Osteocyte (in vitro differentiated cells): ENCODE measurements around the gene MROH7. TPM values are rescaled to one million over a fixed set of nuclear protein-coding genes. Genes with fewer than 3 reads are reported as not detected.

ENCODE experiments used
- DNase-seq: peaks from one replicate; pipeline ENCODE4 v3.0.0; 2021; ENCODE audit warnings: mixed read lengths; ENCODE audit not compliant: unreplicated experiment; ENCODE audit errors: extremely low spot score
- H3K27ac Mint-ChIP-seq: one replicate; pipeline ENCODE4 v1.8.0; 2021; ENCODE audit warnings: mild to moderate bottlenecking, mixed read lengths; ENCODE audit not compliant: unreplicated experiment
- H3K27me3 Mint-ChIP-seq: one replicate; pipeline ENCODE4 v1.8.0; 2021; ENCODE audit warnings: mixed read lengths; ENCODE audit not compliant: unreplicated experiment
- H3K36me3 Mint-ChIP-seq: one replicate; pipeline ENCODE4 v1.8.0; 2021; ENCODE audit warnings: mixed read lengths; ENCODE audit not compliant: unreplicated experiment
- H3K4me1 Mint-ChIP-seq: one replicate; pipeline ENCODE4 v1.8.0; 2021; ENCODE audit warnings: mixed read lengths; ENCODE audit not compliant: unreplicated experiment
- H3K4me3 Mint-ChIP-seq: one replicate; pipeline ENCODE4 v1.8.0; 2021; ENCODE audit warnings: mild to moderate bottlenecking, moderate library complexity, mixed read lengths; ENCODE audit not compliant: unreplicated experiment
- H3K9me3 Mint-ChIP-seq: one replicate; pipeline ENCODE4 v1.8.0; 2021; ENCODE audit warnings: mixed read lengths; ENCODE audit not compliant: unreplicated experiment
- CTCF ChIP-seq: fragments of 200-600 bp; sonication (generic); IDR thresholded peaks from 2 replicates; pipeline ENCODE4 v1.5.0; 2021; ENCODE audit warnings: antibody characterized with exemption, mild to moderate bottlenecking, moderate library complexity
- total RNA-seq: library from RNA; stranded (reverse); gene quantifications from 2 replicates; pipeline ENCODE4 v1.2.1, GENCODE V29; 2021

Gene MROH7
- total RNA-seq, 1 donor from 2014 or later, result 0.11 TPM

- Mint-ChIP-seq H3K4me1 (no peaks in the 10 kb centered on the region), H3K36me3 (peaks cover 2% of the 10 kb centered on the region), H3K27me3 (peaks cover 24% of the 10 kb centered on the region), H3K4me3 (no peak overlapping the region), H3K9me3 (no peaks in the 10 kb centered on the region), H3K27ac (no peak overlapping the region)
- no peak for DNase-seq
- no peak for TF ChIP-seq CTCF
Observed at GRCh38 chr1:54640361-54640760, 1.2 kb upstream of the MROH7 start.

- TF ChIP-seq CTCF, result no peak
- Mint-ChIP-seq H3K36me3 (peaks cover 2% of the 10 kb centered on the region), H3K27ac (no peak overlapping the region), H3K4me3 (no peak overlapping the region), H3K4me1 (no peaks in the 10 kb centered on the region), H3K9me3 (no peaks in the 10 kb centered on the region), H3K27me3 (peaks cover 20% of the 10 kb centered on the region)
- DNase-seq, result no peak
Observed at GRCh38 chr1:54643736-54644135, 2.1 kb downstream of the MROH7 start.

GRCh38 chr1:54645806-54646676 is 4.5 kb downstream of the MROH7 start:
- no peak overlapping the region for H3K27ac Mint-ChIP-seq
- no peak for DNase-seq
- H3K36me3 Mint-ChIP-seq, result peaks cover 2% of the 10 kb centered on the region
- no peaks in the 10 kb centered on the region for H3K4me1 Mint-ChIP-seq
- H3K27me3 Mint-ChIP-seq, result peaks cover 31% of the 10 kb centered on the region
- no peak for TF ChIP-seq CTCF
- no peaks in the 10 kb centered on the region for H3K9me3 Mint-ChIP-seq
- no peak overlapping the region for H3K4me3 Mint-ChIP-seq

- no peak for TF ChIP-seq CTCF
- Mint-ChIP-seq H3K4me1 (no peaks in the 10 kb centered on the region), H3K36me3 (no peaks in the 10 kb centered on the region), H3K27me3 (peaks cover 37% of the 10 kb centered on the region), H3K27ac (no peak overlapping the region), H3K4me3 (no peak overlapping the region), H3K9me3 (no peaks in the 10 kb centered on the region)
- no peak for DNase-seq
Observed at GRCh38 chr1:54649130-54649898, 7.7 kb downstream of the MROH7 start.

GRCh38 chr1:54649921-54650320 is 8.3 kb downstream of the MROH7 start:
- no peak for TF ChIP-seq CTCF
- Mint-ChIP-seq H3K9me3 (no peaks in the 10 kb centered on the region), H3K4me1 (no peaks in the 10 kb centered on the region), H3K36me3 (no peaks in the 10 kb centered on the region), H3K27ac (no peak overlapping the region), H3K4me3 (no peak overlapping the region), H3K27me3 (peaks cover 37% of the 10 kb centered on the region)
- DNase-seq, result no peak
